Lower leg skin (tissue), 4 donors: ENCODE measurements around the gene TBP. TPM values are rescaled to one million over a fixed set of nuclear protein-coding genes. Genes with fewer than 3 reads are reported as not detected.

Experiments
- DNase-seq, 2 donors: peaks; one replicate each; pipeline ENCODE4 v3.0.0-alpha.2; 2019; ENCODE audit warnings: low spot score in 2 of 2
- H3K4me3 ChIP-seq: fragments of 200-600 bp; sonication (generic); 2 replicates; pipeline ENCODE4 v1.5.1; 2017; ENCODE audit warnings: mild to moderate bottlenecking, low read depth; ENCODE audit not compliant: poor library complexity, severe bottlenecking
- CTCF ChIP-seq, 3 donors: fragments of 450-650 bp; IDR thresholded peaks; one replicate each; pipeline ENCODE4 v1.5.1; 2016; ENCODE audit warnings: antibody characterized with exemption in 3 of 3, mild to moderate bottlenecking in 3 of 3, moderate library complexity in 2 of 3
- POLR2A ChIP-seq, 2 donors: fragments of 450-650 bp; IDR thresholded peaks; one replicate each; pipeline ENCODE4 v1.6.1; 2016 to 2017; ENCODE audit warnings: antibody characterized with exemption in 2 of 2, mild to moderate bottlenecking in 1 of 2, moderate library complexity in 1 of 2
- WGBS, 2 donors: methylation state at CpG; one replicate each; pipeline ENCODE4 v1.1.5; 2018; 5-methylcytosine and 5-hydroxymethylcytosine counted together
- intact Hi-C: fragments of 100-400 bp; cut with DNase I; formaldehyde crosslinking; loops from one replicate; pipeline ENCODE4 v1.15.0; 2023; ENCODE audit warnings: low total_unique reads
- total RNA-seq, 4 donors: library from RNA; depleted of rRNA; stranded (reverse); fragments of >200 nt; gene quantifications; one replicate each; pipeline ENCODE4 v1.1.0, GENCODE V29; 2016

Gene TBP
- total RNA-seq, 4 donors from 2014 or later, result 12.8 to 17.4 (median 14.2) TPM

GRCh38 chr6:170542031-170542719, 12.0 kb upstream of the TBP start:
- DNase-seq, result no peak
- TF ChIP-seq POLR2A (IDR thresholded peaks at IDR 0.05) (no peak), CTCF (IDR thresholded peaks at IDR 0.05) (no peak)
- 92% methylated on average over 10 of the region's 10 CpGs for WGBS, 2 donors
- intact Hi-C loops, result no loop called here
- H3K4me3 ChIP-seq, result no peak overlapping the region

- WGBS, 2 donors, result 17 to 27% methylated on average over 2 of the region's 2 CpGs
- TF ChIP-seq CTCF (IDR thresholded peaks at IDR 0.05), result no peak
- intact Hi-C loops, result no loop called here
- no peak for DNase-seq
- H3K4me3 ChIP-seq, result no peak overlapping the region
These were observed 8.8 kb upstream of the TBP start for GRCh38 chr6:170545405-170545804.

GRCh38 chr6:170552765-170553533, 1.2 kb upstream of the TBP start, which contains the start of gene PSMB1:
Gene PSMB1 (minus strand): TSS chr6:170553307. CDS start chr6:170553242, 65 bp downstream.
- TF ChIP-seq CTCF (IDR thresholded peaks at IDR 0.05), result no peak
- peak in 1 of 2 donors; percentile 69 for TF ChIP-seq POLR2A (IDR thresholded peaks at IDR 0.05)
- peak within 1 kb of the TSS; percentile 74 for H3K4me3 ChIP-seq
- WGBS, 2 donors, result 0 to 1% methylated on average over 31 to 41 of the region's 41 CpGs
- intact Hi-C loops, result no loop called here
- peak; percentile 94 to 98 for DNase-seq

GRCh38 chr6:170553534-170554012, 596 bp upstream of the TBP start:
- intact Hi-C loops, result no loop called here
- DNase-seq, result no peak
- TF ChIP-seq CTCF (IDR thresholded peaks at IDR 0.05) (no peak), POLR2A (IDR thresholded peaks at IDR 0.05) (no peak)
- peak overlapping the region; percentile 74 for H3K4me3 ChIP-seq
- 0% methylated on average over 13 of the region's 13 CpGs for WGBS, 2 donors

GRCh38 chr6:170554796-170555137, 598 bp downstream of the TBP start:
- intact Hi-C loops, result no loop called here
- DNase-seq, result no peak
- WGBS, 2 donors, result 0 to 1% methylated on average over 7 of the region's 7 CpGs
- TF ChIP-seq POLR2A (IDR thresholded peaks at IDR 0.05) (no peak), CTCF (IDR thresholded peaks at IDR 0.05) (no peak)
- H3K4me3 ChIP-seq, result peak overlapping the region; percentile 99
